ENCODE results near the gene CD93. TPM values are rescaled to one million over a fixed set of nuclear protein-coding genes. Genes with fewer than 3 reads are reported as not detected.

Gene CD93
- total and polyA plus RNA-seq, 2 donors (not counting 1 experiment from before 2014, with no cell fraction given): 0.01 TPM; not detected in 1

DNA sequence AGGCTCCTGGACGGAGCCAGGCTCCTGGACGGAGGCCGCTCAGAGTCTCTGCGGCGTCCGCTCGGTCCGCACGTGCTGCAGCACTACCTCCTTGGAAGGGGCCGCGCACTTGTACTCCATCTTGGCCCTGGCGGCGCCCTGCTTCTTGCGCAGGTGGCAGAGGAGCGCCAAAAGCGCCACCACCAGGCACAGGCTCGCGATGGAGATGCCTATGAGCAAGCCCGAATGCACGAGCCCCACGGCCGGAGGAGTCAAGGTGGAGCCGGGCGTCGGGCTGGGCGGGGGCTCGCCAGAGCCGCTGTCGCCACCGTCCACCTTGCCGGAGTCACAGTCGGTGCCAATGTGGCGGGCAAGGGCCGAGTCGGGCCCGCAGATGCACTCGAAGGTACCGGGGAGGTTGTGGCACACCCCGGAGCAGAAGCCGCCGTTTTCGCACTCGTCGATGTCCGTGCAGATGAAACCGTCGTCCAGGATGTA, 38.3 kb downstream of the CD93 start:
- H3K27ac ChIP-seq (ENCODE audit: insufficient read depth, low read length): no peak overlapping the region
- H4K20me1 ChIP-seq (ENCODE audit: control insufficient read depth, extremely low read depth, insufficient read depth, low read length): no peaks in the 10 kb centered on the region
- H3K9ac ChIP-seq (ENCODE audit: insufficient read depth, low read length): no peak overlapping the region
- no peaks in the 10 kb centered on the region for H3K9me3 ChIP-seq (ENCODE audit: control insufficient read depth, insufficient read depth, low read depth, low read length)
- peaks cover 3% of the 10 kb centered on the region for H3K27me3 ChIP-seq (ENCODE audit: control insufficient read depth, insufficient read depth, low read length)
- H2AFZ ChIP-seq (ENCODE audit: low read length): peak overlapping the region; percentile 45
- peaks cover 3% of the 10 kb centered on the region for H3K79me2 ChIP-seq (ENCODE audit: control insufficient read depth, insufficient read depth, low read length)
- no peaks in the 10 kb centered on the region for H3K36me3 ChIP-seq (ENCODE audit: control insufficient read depth, insufficient read depth, low read length)
- no peak for TF ChIP-seq EZH2 (IDR thresholded peaks at IDR 0.05; ENCODE audit: low read length, missing control alignments)
- no peak for TF ChIP-seq CTCF (conservative IDR thresholded peaks at IDR 0.05 in 1 of 2, IDR thresholded peaks at IDR 0.05 in 1 of 2; ENCODE audit: low read depth in 1 of 2, low read length in 2 of 2)
- peak overlapping the region; percentile 71 for H3K4me2 ChIP-seq (ENCODE audit: extremely low read depth, insufficient read depth, low read length)
- H3K4me3 ChIP-seq (replicated peaks in 1 of 4; ENCODE audit: control extremely low read depth in 1 of 4, insufficient read depth in 1 of 4, low read depth in 3 of 4, low read length in 4 of 4): peak overlapping the region in 3 of 4 experiments; percentile 10 to 55 (median 39)
- no peaks in the 10 kb centered on the region for H3K4me1 ChIP-seq (ENCODE audit: control insufficient read depth, extremely low read depth, insufficient read depth, low read length)
- DNase-seq (ENCODE audit: low read depth in 2 of 2): no peak

DNA sequence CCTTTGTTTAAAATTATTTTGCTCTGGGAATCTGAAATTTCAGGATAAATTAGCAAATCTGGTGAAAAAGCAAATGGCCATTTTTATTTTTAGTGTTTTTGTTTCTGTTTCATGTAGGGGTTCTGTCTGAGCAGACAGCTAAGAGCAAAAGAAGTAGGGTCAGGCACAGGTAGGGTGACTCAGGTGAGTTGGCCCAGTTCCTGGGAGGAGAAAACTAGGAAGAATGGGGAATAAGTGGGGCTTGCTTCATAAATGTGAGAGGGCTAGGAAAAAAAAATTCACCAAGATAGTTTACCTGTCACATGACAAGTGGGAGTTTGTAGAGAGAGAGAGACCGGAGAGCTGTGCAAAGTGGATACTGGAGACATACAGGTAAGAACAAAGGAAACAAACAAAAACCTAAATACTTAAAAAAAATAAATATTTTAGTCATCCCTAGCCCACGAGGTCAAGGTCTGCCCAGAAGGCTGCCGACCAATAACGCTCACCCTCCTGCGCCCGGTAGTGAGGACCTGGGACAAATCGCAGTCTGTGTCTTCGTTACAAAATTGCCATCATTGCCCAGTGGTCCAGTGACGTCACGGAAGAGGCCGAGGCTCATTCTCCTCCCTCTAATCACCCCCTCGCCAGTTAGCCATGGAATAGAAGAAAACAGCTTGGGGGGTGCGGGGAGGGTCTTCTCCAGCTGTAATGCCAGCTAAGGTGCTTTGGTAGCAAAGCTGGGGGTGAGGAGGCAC, 39.0 kb downstream of the CD93 start:
- no peak overlapping the region for H3K27ac ChIP-seq (ENCODE audit: insufficient read depth, low read length)
- peaks cover 3% of the 10 kb centered on the region for H3K27me3 ChIP-seq (ENCODE audit: control insufficient read depth, insufficient read depth, low read length)
- DNase-seq (ENCODE audit: low read depth in 2 of 2): no peak
- H4K20me1 ChIP-seq (ENCODE audit: control insufficient read depth, extremely low read depth, insufficient read depth, low read length): no peaks in the 10 kb centered on the region
- H3K79me2 ChIP-seq (ENCODE audit: control insufficient read depth, insufficient read depth, low read length): peaks cover 3% of the 10 kb centered on the region
- H2AFZ ChIP-seq (ENCODE audit: low read length): no peak overlapping the region
- H3K9me3 ChIP-seq (ENCODE audit: control insufficient read depth, insufficient read depth, low read depth, low read length): no peaks in the 10 kb centered on the region
- H3K4me2 ChIP-seq (ENCODE audit: extremely low read depth, insufficient read depth, low read length): peak overlapping the region; percentile 37
- H3K4me3 ChIP-seq (replicated peaks in 1 of 4; ENCODE audit: control extremely low read depth in 1 of 4, insufficient read depth in 1 of 4, low read depth in 3 of 4, low read length in 4 of 4): peak overlapping the region in 2 of 4 experiments; percentile 20 to 55
- no peaks in the 10 kb centered on the region for H3K36me3 ChIP-seq (ENCODE audit: control insufficient read depth, insufficient read depth, low read length)
- TF ChIP-seq CTCF (conservative IDR thresholded peaks at IDR 0.05 in 1 of 2, IDR thresholded peaks at IDR 0.05 in 1 of 2; ENCODE audit: low read depth in 1 of 2, low read length in 2 of 2) (no peak), EZH2 (IDR thresholded peaks at IDR 0.05; ENCODE audit: low read length, missing control alignments) (no peak)
- H3K9ac ChIP-seq (ENCODE audit: insufficient read depth, low read length): no peak overlapping the region
- H3K4me1 ChIP-seq (ENCODE audit: control insufficient read depth, extremely low read depth, insufficient read depth, low read length): no peaks in the 10 kb centered on the region

DNA sequence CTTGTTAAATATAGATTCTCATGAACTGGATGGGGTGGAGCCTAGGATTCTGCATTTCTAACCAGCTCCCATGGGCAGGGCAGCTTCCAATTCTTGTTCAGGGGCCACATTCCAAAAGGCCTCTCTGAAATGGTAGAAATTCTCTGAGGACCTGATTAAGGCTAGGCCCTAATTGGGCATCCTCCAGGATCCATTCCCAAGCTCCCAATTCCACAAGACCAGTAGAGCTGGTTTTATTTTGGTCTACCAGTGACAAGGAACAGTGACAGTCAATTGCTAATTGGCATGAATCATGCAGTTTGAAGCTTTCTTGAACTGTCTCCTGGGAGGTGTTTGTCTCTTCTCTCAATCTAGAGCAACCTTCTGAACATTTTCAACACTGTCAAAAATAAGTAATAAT, 39.7 kb downstream of the CD93 start:
- Histone ChIP-seq H3K27ac (ENCODE audit: insufficient read depth, low read length) (no peak overlapping the region), H3K9ac (ENCODE audit: insufficient read depth, low read length) (no peak overlapping the region), H3K79me2 (ENCODE audit: control insufficient read depth, insufficient read depth, low read length) (peaks cover 3% of the 10 kb centered on the region), H3K9me3 (ENCODE audit: control insufficient read depth, insufficient read depth, low read depth, low read length) (no peaks in the 10 kb centered on the region), H2AFZ (ENCODE audit: low read length) (no peak overlapping the region), H3K4me1 (ENCODE audit: control insufficient read depth, extremely low read depth, insufficient read depth, low read length) (no peaks in the 10 kb centered on the region), H3K27me3 (ENCODE audit: control insufficient read depth, insufficient read depth, low read length) (peaks cover 5% of the 10 kb centered on the region), H3K36me3 (ENCODE audit: control insufficient read depth, insufficient read depth, low read length) (no peaks in the 10 kb centered on the region), H3K4me3 (replicated peaks in 1 of 4; ENCODE audit: control extremely low read depth in 1 of 4, insufficient read depth in 1 of 4, low read depth in 3 of 4, low read length in 4 of 4) (peak overlapping the region in 1 of 4 experiments; percentile 20), H3K4me2 (ENCODE audit: extremely low read depth, insufficient read depth, low read length) (no peak overlapping the region), H4K20me1 (ENCODE audit: control insufficient read depth, extremely low read depth, insufficient read depth, low read length) (no peaks in the 10 kb centered on the region)
- no peak for TF ChIP-seq EZH2 (IDR thresholded peaks at IDR 0.05; ENCODE audit: low read length, missing control alignments)
- no peak for TF ChIP-seq CTCF (conservative IDR thresholded peaks at IDR 0.05 in 1 of 2, IDR thresholded peaks at IDR 0.05 in 1 of 2; ENCODE audit: low read depth in 1 of 2, low read length in 2 of 2)
- DNase-seq (ENCODE audit: low read depth in 2 of 2): no peak
